HEK293 (cell line): ENCODE measurements around the gene ZNF33B.

Experiments used
- CTCF ChIA-PET: fragments of 350-600 bp; formaldehyde crosslinking; extraction: SDS; loops from one replicate; lab custom pipeline; 2021; ENCODE audit warnings: antibody characterized with exemption; lab: Yijun Ruan, JAX
- POLR2A ChIA-PET: fragments of 300-600 bp; formaldehyde crosslinking; extraction: SDS; loops from one replicate; lab custom pipeline; 2020; ENCODE audit warnings: antibody characterized with exemption, inconsistent platforms; lab: Yijun Ruan, JAX
- H3K27ac ChIP-seq: fragments of 200-500 bp; sonication (Bioruptor generic); 2 replicates; pipeline ENCODE4 v1.5.1; 2014; ENCODE audit warnings: low read depth, low read length, control low read depth, inconsistent platforms; ENCODE audit errors: extremely low read depth
- H3K36me3 ChIP-seq, 2 experiments: fragments of 200-500 bp in 1 of 2; sonication (Bioruptor generic) in 1 of 2; 1 replicate in 1 of 2; 2 replicates in 1 of 2; pipeline ENCODE4 v1.5.1; 2014 to 2017; ENCODE audit warnings: inconsistent platforms in 2 of 2, low read length in 2 of 2; ENCODE audit not compliant: control insufficient read depth in 2 of 2, insufficient read depth in 1 of 2
- H3K4me1 ChIP-seq: fragments of 200-500 bp; sonication (Bioruptor generic); 2 replicates; pipeline ENCODE4 v1.5.1; 2014; ENCODE audit warnings: mild to moderate bottlenecking, low read length, inconsistent platforms; ENCODE audit not compliant: control insufficient read depth, insufficient read depth
- H3K4me3 ChIP-seq: 2 replicates; pipeline ENCODE4 v1.5.1; 2011; ENCODE audit warnings: low read depth, mild to moderate bottlenecking, control low read depth, low read length, moderate library complexity
- H3K9me3 ChIP-seq: fragments of 200-500 bp; sonication (Bioruptor generic); 2 replicates; pipeline ENCODE4 v1.5.1; 2014; ENCODE audit warnings: low read depth, low read length, inconsistent platforms; ENCODE audit not compliant: control insufficient read depth, insufficient read depth
- AEBP2 ChIP-seq: fragments of 450-650 bp; formaldehyde crosslinking; IDR thresholded peaks from 2 replicates; pipeline ENCODE4 v1.5.1; 2016; ENCODE audit warnings: missing biosample characterization, missing genetic modification characterization, borderline replicate concordance
- GLI4 ChIP-seq: fragments of 450-650 bp; formaldehyde crosslinking; IDR thresholded peaks from 2 replicates; pipeline ENCODE4 v1.5.1; 2016; ENCODE audit warnings: missing biosample characterization, missing genetic modification characterization
- GLIS1 ChIP-seq: fragments of 450-650 bp; formaldehyde crosslinking; IDR thresholded peaks from 2 replicates; pipeline ENCODE4 v1.5.1; 2016; ENCODE audit warnings: missing biosample characterization, missing genetic modification characterization
- HOXA7 ChIP-seq: sonication (generic); formaldehyde crosslinking; IDR thresholded peaks from 2 replicates; pipeline ENCODE4 v1.8.1; 2022; ENCODE audit warnings: missing genetic modification reagents, borderline replicate concordance
- KLF7 ChIP-seq: fragments of 450-650 bp; formaldehyde crosslinking; IDR thresholded peaks from 2 replicates; pipeline ENCODE4 v1.5.1; 2016; ENCODE audit warnings: missing biosample characterization, missing genetic modification characterization, borderline replicate concordance
- MYNN ChIP-seq: fragments of 450-650 bp; formaldehyde crosslinking; IDR thresholded peaks from 2 replicates; pipeline ENCODE4 v1.5.1; 2016; ENCODE audit warnings: missing biosample characterization, missing genetic modification characterization, borderline replicate concordance
- PBX3 ChIP-seq: sonication (generic); formaldehyde crosslinking; IDR thresholded peaks from 2 replicates; pipeline ENCODE4 v1.8.1; 2022; ENCODE audit warnings: mild to moderate bottlenecking, moderate library complexity, missing genetic modification reagents
- SETDB1 ChIP-seq: IDR thresholded peaks from one replicate; pipeline ENCODE4 v1.6.1; 2017; ENCODE audit warnings: mild to moderate bottlenecking, low read length, moderate library complexity, mixed read lengths; ENCODE audit not compliant: insufficient read length
- TRIM28 ChIP-seq: IDR thresholded peaks from 2 replicates; pipeline ENCODE4 v1.6.1; 2011; ENCODE audit warnings: low read length, control low read depth, borderline replicate concordance
- ZBTB44 ChIP-seq: fragments of 450-650 bp; IDR thresholded peaks from 2 replicates; pipeline ENCODE4 v1.5.1; 2018; ENCODE audit warnings: missing biosample characterization, mild to moderate bottlenecking, missing genetic modification characterization
- ZFHX2 ChIP-seq: fragments of 450-650 bp; formaldehyde crosslinking; conservative IDR thresholded peaks from 2 replicates; pipeline ENCODE4 v1.5.1; 2016; ENCODE audit warnings: missing biosample characterization, missing genetic modification characterization
- ZNF112 ChIP-seq: fragments of 450-650 bp; formaldehyde crosslinking; IDR thresholded peaks from 2 replicates; pipeline ENCODE4 v1.5.0; 2017; ENCODE audit warnings: missing biosample characterization, missing genetic modification characterization
- ZNF148 ChIP-seq: fragments of 450-650 bp; formaldehyde crosslinking; IDR thresholded peaks from 2 replicates; pipeline ENCODE4 v1.5.0; 2017; ENCODE audit warnings: missing biosample characterization, missing genetic modification characterization, borderline replicate concordance
- ZNF280D ChIP-seq: fragments of 450-650 bp; formaldehyde crosslinking; IDR thresholded peaks from 2 replicates; pipeline ENCODE4 v1.5.1; 2016; ENCODE audit warnings: missing biosample characterization, missing genetic modification characterization
- ZNF302 ChIP-seq: fragments of 450-650 bp; formaldehyde crosslinking; IDR thresholded peaks from 2 replicates; pipeline ENCODE4 v1.5.1; 2016; ENCODE audit warnings: missing biosample characterization, missing genetic modification characterization, low read depth
- ZNF394 ChIP-seq: fragments of 450-650 bp; formaldehyde crosslinking; IDR thresholded peaks from 2 replicates; pipeline ENCODE4 v1.5.1; 2016; ENCODE audit warnings: missing biosample characterization, missing genetic modification characterization, mild to moderate bottlenecking, moderate library complexity, borderline replicate concordance
- ZNF416 ChIP-seq: fragments of 450-650 bp; formaldehyde crosslinking; IDR thresholded peaks from 2 replicates; pipeline ENCODE4 v1.5.1; 2016; ENCODE audit warnings: missing biosample characterization, missing genetic modification characterization
- ZNF501 ChIP-seq: fragments of 450-650 bp; formaldehyde crosslinking; IDR thresholded peaks from 2 replicates; pipeline ENCODE4 v1.5.1; 2016; ENCODE audit warnings: missing biosample characterization, missing genetic modification characterization
- ZNF558 ChIP-seq: fragments of 450-650 bp; formaldehyde crosslinking; IDR thresholded peaks from 2 replicates; pipeline ENCODE4 v1.5.1; 2016; ENCODE audit warnings: missing biosample characterization, missing genetic modification characterization
- ZNF600 ChIP-seq: fragments of 450-650 bp; formaldehyde crosslinking; IDR thresholded peaks from 2 replicates; pipeline ENCODE4 v1.5.1; 2016; ENCODE audit warnings: missing biosample characterization, missing genetic modification characterization
- ZNF623 ChIP-seq: fragments of 450-650 bp; formaldehyde crosslinking; IDR thresholded peaks from 2 replicates; pipeline ENCODE4 v1.5.1; 2016; ENCODE audit warnings: missing biosample characterization, missing genetic modification characterization
- ZNF664 ChIP-seq: fragments of 450-650 bp; formaldehyde crosslinking; IDR thresholded peaks from 2 replicates; pipeline ENCODE4 v1.5.1; 2016; ENCODE audit warnings: missing biosample characterization, missing genetic modification characterization
- ZSCAN18 ChIP-seq: fragments of 450-650 bp; formaldehyde crosslinking; IDR thresholded peaks from 2 replicates; pipeline ENCODE4 v1.5.1; 2016; ENCODE audit warnings: missing biosample characterization, missing genetic modification characterization

The ZNF33B gene

GRCh38 chr10:42638055-42638820 lies at the start of gene ZNF33B (continued):
- TF ChIP-seq ZNF148, result no peak
- TF ChIP-seq AEBP2 (tag by site-specific recombination), result no peak
- peak; percentile 88 for TF ChIP-seq ZNF394 (tag by site-specific recombination)
- 0 out of 2 replicates have a peak, but pooled peaks have one; percentile 7 for TF ChIP-seq GLI4
- TF ChIP-seq HOXA7 (CRISPR knock-in tag), result no peak
- TF ChIP-seq KLF7 (tag by site-specific recombination), result peak; percentile 98; the same call in 1 of the 2 replicates
- TF ChIP-seq ZBTB44 (tag by site-specific recombination), result no peak
- no peak for TF ChIP-seq MYNN (tag by site-specific recombination)
- TF ChIP-seq SETDB1, result no peak
- TF ChIP-seq ZNF558 (tag by site-specific recombination), result no peak
- TF ChIP-seq GLIS1 (tag by site-specific recombination), result peak; percentile 89
- TF ChIP-seq ZSCAN18 (tag by site-specific recombination), result no peak
- TF ChIP-seq ZNF664 (tag by site-specific recombination), result no peak
- no peak; the same call in 1 of the 2 replicates for TF ChIP-seq TRIM28
- TF ChIP-seq, all 188 proteins: peak for 52

- no peaks in the 10 kb centered on the region for H3K4me1 ChIP-seq
- no peak overlapping the region for H3K27ac ChIP-seq
- ChIA-PET POLR2A (no interaction called here), CTCF (no interaction called here)
- H3K9me3 ChIP-seq, result no peaks in the 10 kb centered on the region
- H3K4me3 ChIP-seq, result no peak overlapping the region
- H3K36me3 ChIP-seq, result no peaks in the 10 kb centered on the region
- no peak for TF ChIP-seq ZNF600 (tag by site-specific recombination)
- no peak for TF ChIP-seq ZNF623 (tag by site-specific recombination)
- no peak for TF ChIP-seq ZNF280D (tag by site-specific recombination)
- no peak for TF ChIP-seq ZNF302
- TF ChIP-seq ZNF416 (tag by site-specific recombination), result no peak
- TF ChIP-seq ZNF112 (tag by site-specific recombination), result no peak
- no peak for TF ChIP-seq PBX3 (CRISPR knock-in tag)
- no peak for TF ChIP-seq ZNF501 (tag by site-specific recombination)
- no peak for TF ChIP-seq ZFHX2
Observed at GRCh38 chr10:42684517-42684916, 46.1 kb upstream of the ZNF33B start.
